ENCODE results near the gene TSPAN15. TPM values are rescaled to one million over a fixed set of nuclear protein-coding genes. Genes with fewer than 3 reads are reported as not detected.

Gene TSPAN15
- total RNA-seq, 1 donor from 2014 or later: 49.8 TPM

DNA sequence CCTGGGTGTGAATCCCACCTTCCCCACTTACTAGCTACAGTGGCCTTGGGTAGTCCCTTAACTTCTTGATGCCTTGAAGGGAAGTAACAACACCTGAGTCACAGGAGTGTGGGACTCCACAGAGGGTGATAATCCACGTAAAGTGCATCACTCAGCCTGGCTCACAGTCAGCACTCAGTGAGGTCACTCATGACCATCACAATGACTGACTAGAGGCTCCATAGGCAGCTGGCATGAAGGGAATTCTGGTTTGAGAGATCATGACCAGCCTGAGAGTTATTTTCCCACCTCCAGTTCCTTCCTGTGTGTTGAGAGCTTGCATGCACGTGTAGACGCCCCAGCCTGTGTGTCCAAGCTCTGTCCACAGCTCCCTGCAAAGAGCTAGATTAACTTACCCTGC is 87.2 kb downstream of the TSPAN15 start:
- peaks cover 2% of the 10 kb centered on the region for H3K27me3 Mint-ChIP-seq (ENCODE audit: unreplicated experiment)
- H3K36me3 Mint-ChIP-seq (ENCODE audit: unreplicated experiment): peaks cover 34% of the 10 kb centered on the region
- peaks cover 22% of the 10 kb centered on the region for H3K9me3 Mint-ChIP-seq (ENCODE audit: unreplicated experiment)
- H3K27ac Mint-ChIP-seq (ENCODE audit: unreplicated experiment): no peak overlapping the region
- no peak for DNase-seq
- no peak overlapping the region for H3K4me3 Mint-ChIP-seq (ENCODE audit: unreplicated experiment)
- TF ChIP-seq, protein P1, sequence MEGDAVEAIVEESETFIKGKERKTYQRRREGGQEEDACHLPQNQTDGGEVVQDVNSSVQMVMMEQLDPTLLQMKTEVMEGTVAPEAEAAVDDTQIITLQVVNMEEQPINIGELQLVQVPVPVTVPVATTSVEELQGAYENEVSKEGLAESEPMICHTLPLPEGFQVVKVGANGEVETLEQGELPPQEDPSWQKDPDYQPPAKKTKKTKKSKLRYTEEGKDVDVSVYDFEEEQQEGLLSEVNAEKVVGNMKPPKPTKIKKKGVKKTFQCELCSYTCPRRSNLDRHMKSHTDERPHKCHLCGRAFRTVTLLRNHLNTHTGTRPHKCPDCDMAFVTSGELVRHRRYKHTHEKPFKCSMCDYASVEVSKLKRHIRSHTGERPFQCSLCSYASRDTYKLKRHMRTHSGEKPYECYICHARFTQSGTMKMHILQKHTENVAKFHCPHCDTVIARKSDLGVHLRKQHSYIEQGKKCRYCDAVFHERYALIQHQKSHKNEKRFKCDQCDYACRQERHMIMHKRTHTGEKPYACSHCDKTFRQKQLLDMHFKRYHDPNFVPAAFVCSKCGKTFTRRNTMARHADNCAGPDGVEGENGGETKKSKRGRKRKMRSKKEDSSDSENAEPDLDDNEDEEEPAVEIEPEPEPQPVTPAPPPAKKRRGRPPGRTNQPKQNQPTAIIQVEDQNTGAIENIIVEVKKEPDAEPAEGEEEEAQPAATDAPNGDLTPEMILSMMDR (IDR thresholded peaks at IDR 0.05; ENCODE audit: partially characterized antibody, unreplicated experiment): no peak
- H3K4me1 Mint-ChIP-seq (ENCODE audit: low read depth, unreplicated experiment): no peaks in the 10 kb centered on the region

DNA sequence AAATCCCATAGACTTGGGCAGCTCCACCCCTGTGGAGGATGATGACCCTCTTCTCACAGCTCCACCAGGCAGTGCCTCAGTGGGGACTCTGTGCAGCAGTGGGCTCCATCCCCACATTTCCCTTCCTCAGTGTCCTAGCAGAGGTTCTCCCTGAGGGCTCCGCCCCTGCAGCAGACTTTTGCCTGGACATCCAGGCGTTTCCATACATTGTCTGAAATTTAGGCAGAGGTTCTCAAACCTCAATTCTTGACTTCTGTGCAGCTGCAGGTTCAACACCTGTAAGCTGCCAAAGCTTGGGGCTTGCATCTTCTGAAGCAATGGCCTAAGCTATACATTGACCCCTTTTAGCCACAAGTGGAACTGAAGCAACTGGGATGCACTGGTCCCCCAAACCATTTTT is 90.2 kb downstream of the TSPAN15 start:
- H3K4me3 Mint-ChIP-seq (ENCODE audit: unreplicated experiment): no peak overlapping the region
- TF ChIP-seq, protein P1 (IDR thresholded peaks at IDR 0.05; ENCODE audit: partially characterized antibody, unreplicated experiment): no peak
- DNase-seq: no peak
- H3K9me3 Mint-ChIP-seq (ENCODE audit: unreplicated experiment): peaks cover 22% of the 10 kb centered on the region
- no peak overlapping the region for H3K27ac Mint-ChIP-seq (ENCODE audit: unreplicated experiment)
- H3K27me3 Mint-ChIP-seq (ENCODE audit: unreplicated experiment): peaks cover 3% of the 10 kb centered on the region
- no peaks in the 10 kb centered on the region for H3K4me1 Mint-ChIP-seq (ENCODE audit: low read depth, unreplicated experiment)
- H3K36me3 Mint-ChIP-seq (ENCODE audit: unreplicated experiment): peaks cover 31% of the 10 kb centered on the region

DNA sequence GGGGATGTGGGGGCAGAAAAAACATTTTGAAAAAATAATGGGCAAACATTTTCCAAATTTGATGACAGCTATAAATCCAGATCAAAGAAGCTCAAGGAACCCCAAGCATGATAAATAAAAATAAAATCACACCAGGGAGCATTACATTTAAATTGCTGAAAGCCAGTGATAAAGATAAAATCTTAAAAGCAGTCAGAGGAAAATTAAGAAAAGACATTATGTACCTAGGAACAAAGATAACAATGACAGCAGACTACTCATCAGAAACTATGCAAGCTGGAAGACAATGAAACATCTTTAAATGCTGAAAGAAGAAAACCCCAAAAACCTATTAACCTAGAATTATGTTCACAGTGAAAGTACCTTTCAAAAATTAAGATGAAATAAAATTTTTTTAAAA is 98.7 kb downstream of the TSPAN15 start:
- peaks cover 33% of the 10 kb centered on the region for H3K36me3 Mint-ChIP-seq (ENCODE audit: unreplicated experiment)
- no peak overlapping the region for H3K27ac Mint-ChIP-seq (ENCODE audit: unreplicated experiment)
- H3K4me3 Mint-ChIP-seq (ENCODE audit: unreplicated experiment): no peak overlapping the region
- peaks cover 5% of the 10 kb centered on the region for H3K9me3 Mint-ChIP-seq (ENCODE audit: unreplicated experiment)
- no peak for DNase-seq
- TF ChIP-seq, protein P1 (IDR thresholded peaks at IDR 0.05; ENCODE audit: partially characterized antibody, unreplicated experiment): no peak
- no peaks in the 10 kb centered on the region for H3K4me1 Mint-ChIP-seq (ENCODE audit: low read depth, unreplicated experiment)
- peaks cover 3% of the 10 kb centered on the region for H3K27me3 Mint-ChIP-seq (ENCODE audit: unreplicated experiment)

DNA sequence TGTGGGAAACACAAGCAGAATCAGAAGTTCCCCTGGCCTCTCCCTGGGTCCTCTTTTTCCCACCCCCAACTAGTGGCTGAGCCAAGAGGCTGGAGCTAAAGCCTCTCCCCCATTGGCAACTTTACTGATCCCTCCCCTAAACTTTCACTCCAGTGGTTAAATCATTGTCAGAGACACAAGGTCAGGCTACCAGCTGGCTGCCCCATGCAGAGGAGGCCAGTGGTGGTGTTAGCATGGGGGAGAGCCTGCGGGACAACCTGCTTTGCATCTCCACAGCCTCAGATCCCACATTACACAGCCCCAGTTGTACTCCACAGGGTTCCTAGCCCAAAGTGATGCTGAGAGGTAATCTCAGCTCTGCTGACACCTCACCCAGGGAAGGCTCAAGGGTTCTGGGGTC is 101.0 kb downstream of the TSPAN15 start:
- H3K27ac Mint-ChIP-seq (ENCODE audit: unreplicated experiment): no peak overlapping the region
- H3K4me3 Mint-ChIP-seq (ENCODE audit: unreplicated experiment): no peak overlapping the region
- peaks cover 5% of the 10 kb centered on the region for H3K9me3 Mint-ChIP-seq (ENCODE audit: unreplicated experiment)
- DNase-seq: no peak
- H3K27me3 Mint-ChIP-seq (ENCODE audit: unreplicated experiment): no peaks in the 10 kb centered on the region
- H3K36me3 Mint-ChIP-seq (ENCODE audit: unreplicated experiment): peaks cover 22% of the 10 kb centered on the region
- no peaks in the 10 kb centered on the region for H3K4me1 Mint-ChIP-seq (ENCODE audit: low read depth, unreplicated experiment)
- TF ChIP-seq, protein P1 (IDR thresholded peaks at IDR 0.05; ENCODE audit: partially characterized antibody, unreplicated experiment): no peak

DNA sequence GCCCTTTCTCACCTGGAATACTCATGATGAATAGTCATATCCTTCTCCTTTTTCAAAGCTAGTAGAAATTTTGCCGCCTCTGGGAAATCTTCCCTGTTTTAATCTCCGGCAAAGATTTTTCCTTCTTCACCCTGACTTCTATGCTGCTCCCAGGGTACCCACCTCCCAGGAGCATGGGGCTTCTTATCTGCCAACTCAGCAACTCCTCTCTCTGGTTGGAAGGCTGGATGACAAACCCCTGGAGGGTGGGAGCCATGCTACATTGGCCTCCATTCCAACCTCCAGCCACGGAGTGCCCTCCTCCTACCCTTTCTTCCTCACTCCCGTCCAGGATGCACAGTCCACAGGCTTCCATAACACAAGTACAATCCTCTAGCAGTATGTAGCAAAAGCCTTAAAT is 102.1 kb downstream of the TSPAN15 start:
- no peak for DNase-seq
- TF ChIP-seq, protein P1 (IDR thresholded peaks at IDR 0.05; ENCODE audit: partially characterized antibody, unreplicated experiment): no peak
- Mint-ChIP-seq H3K9me3 (ENCODE audit: unreplicated experiment) (peaks cover 5% of the 10 kb centered on the region), H3K27me3 (ENCODE audit: unreplicated experiment) (no peaks in the 10 kb centered on the region), H3K4me3 (ENCODE audit: unreplicated experiment) (no peak overlapping the region), H3K4me1 (ENCODE audit: low read depth, unreplicated experiment) (no peaks in the 10 kb centered on the region), H3K27ac (ENCODE audit: unreplicated experiment) (no peak overlapping the region), H3K36me3 (ENCODE audit: unreplicated experiment) (peaks cover 13% of the 10 kb centered on the region)
